ENCODE data around the gene RPL5. TPM values are rescaled to one million over a fixed set of nuclear protein-coding genes. Genes with fewer than 3 reads are reported as not detected.
"Not testable (repeated sequence)": the region's sequence is repeated elsewhere in the genome, so short reads cannot be mapped to it uniquely, and the experiment has no call there.

The RPL5 gene
- polyA plus RNA-seq: 2,734 TPM
- long read RNA-seq, donor 1, transcript RPL5-208 (8 exons, 1,085 nt): major isoform, 688 of 1,086 reads
- long read RNA-seq, donor 1, transcript RPL5-210 (7 exons, 896 nt): minor isoform, 7 of 1,086 reads
- long read RNA-seq, donor 1, transcript RPL5-205 (3 exons, 1,210 nt): minor isoform, 46 of 1,086 reads
- long read RNA-seq, donor 1, transcript RPL5-207 (2 exons, 271 nt): minor isoform, 16 of 1,086 reads
- long read RNA-seq, donor 1, partial matches to known transcripts: 302 of 1,086 reads
- long read RNA-seq, donor 1, other reads (novel, unspliced or antisense): 19 of 1,086 reads
- long read RNA-seq, donor 2, transcript RPL5-207 (2 exons, 271 nt): minor isoform, 64 of 2,136 reads
- long read RNA-seq, donor 2, transcript RPL5-205 (3 exons, 1,210 nt): minor isoform, 99 of 2,136 reads
- long read RNA-seq, donor 2, transcript RPL5-212 (4 exons, 733 nt): minor isoform, 34 of 2,136 reads
- long read RNA-seq, donor 2, transcript RPL5-208 (8 exons, 1,085 nt): major isoform, 1,164 of 2,136 reads
- long read RNA-seq, donor 2, partial matches to known transcripts: 724 of 2,136 reads
- long read RNA-seq, donor 2, other reads (novel, unspliced or antisense): 46 of 2,136 reads
- long read RNA-seq, donor 3: 0 reads
- long read RNA-seq, donor 4, transcript RPL5-208 (8 exons, 1,085 nt): major isoform, 118 of 230 reads
- long read RNA-seq, donor 4, transcript RPL5-205 (3 exons, 1,210 nt): minor isoform, 15 of 230 reads
- long read RNA-seq, donor 4, transcript RPL5-207 (2 exons, 271 nt): minor isoform, 6 of 230 reads
- long read RNA-seq, donor 4, partial matches to known transcripts: 90 of 230 reads
- long read RNA-seq, donor 4, other reads (novel, unspliced or antisense): 0 of 230 reads
- long read RNA-seq, donor 5, transcript RPL5-212 (4 exons, 733 nt): minor isoform, 7 of 955 reads
- long read RNA-seq, donor 5, transcript RPL5-208 (8 exons, 1,085 nt): major isoform, 589 of 955 reads
- long read RNA-seq, donor 5, transcript RPL5-205 (3 exons, 1,210 nt): minor isoform, 32 of 955 reads
- long read RNA-seq, donor 5, transcript RPL5-207 (2 exons, 271 nt): minor isoform, 24 of 955 reads
- long read RNA-seq, donor 5, partial matches to known transcripts: 278 of 955 reads
- long read RNA-seq, donor 5, other reads (novel, unspliced or antisense): 19 of 955 reads
- long read RNA-seq, donor 6, transcript RPL5-205 (3 exons, 1,210 nt): minor isoform, 222 of 2,124 reads
- long read RNA-seq, donor 6, transcript RPL5-208 (8 exons, 1,085 nt): major isoform, 745 of 2,124 reads
- long read RNA-seq, donor 6, transcript RPL5-207 (2 exons, 271 nt): minor isoform, 65 of 2,124 reads
- long read RNA-seq, donor 6, transcript RPL5-212 (4 exons, 733 nt): minor isoform, 23 of 2,124 reads
- long read RNA-seq, donor 6, partial matches to known transcripts: 1,006 of 2,124 reads
- long read RNA-seq, donor 6, other reads (novel, unspliced or antisense): 51 of 2,124 reads
- long read RNA-seq, donor 7, transcript RPL5-207 (2 exons, 271 nt): minor isoform, 21 of 788 reads
- long read RNA-seq, donor 7, transcript RPL5-208 (8 exons, 1,085 nt): major isoform, 331 of 788 reads
- long read RNA-seq, donor 7, transcript RPL5-205 (3 exons, 1,210 nt): minor isoform, 60 of 788 reads
- long read RNA-seq, donor 7, partial matches to known transcripts: 361 of 788 reads
- long read RNA-seq, donor 7, other reads (novel, unspliced or antisense): 9 of 788 reads
- long read RNA-seq, donor 8, transcript RPL5-207 (2 exons, 271 nt): minor isoform, 98 of 2,519 reads
- long read RNA-seq, donor 8, transcript RPL5-205 (3 exons, 1,210 nt): minor isoform, 134 of 2,519 reads
- long read RNA-seq, donor 8, transcript RPL5-208 (8 exons, 1,085 nt): major isoform, 1,150 of 2,519 reads
- long read RNA-seq, donor 8, transcript RPL5-212 (4 exons, 733 nt): minor isoform, 17 of 2,519 reads
- long read RNA-seq, donor 8, partial matches to known transcripts: 1,045 of 2,519 reads
- long read RNA-seq, donor 8, other reads (novel, unspliced or antisense): 59 of 2,519 reads
- long read RNA-seq, donor 9, transcript RPL5-212 (4 exons, 733 nt): minor isoform, 10 of 2,739 reads
- long read RNA-seq, donor 9, transcript RPL5-205 (3 exons, 1,210 nt): minor isoform, 180 of 2,739 reads
- long read RNA-seq, donor 9, transcript RPL5-208 (8 exons, 1,085 nt): major isoform, 792 of 2,739 reads
- long read RNA-seq, donor 9, transcript RPL5-207 (2 exons, 271 nt): minor isoform, 57 of 2,739 reads
- long read RNA-seq, donor 9, partial matches to known transcripts: 1,650 of 2,739 reads
- long read RNA-seq, donor 9, other reads (novel, unspliced or antisense): 37 of 2,739 reads
- long read RNA-seq, donor 10, transcript RPL5-205 (3 exons, 1,210 nt): minor isoform, 145 of 2,039 reads
- long read RNA-seq, donor 10, transcript RPL5-208 (8 exons, 1,085 nt): major isoform, 852 of 2,039 reads
- long read RNA-seq, donor 10, transcript RPL5-207 (2 exons, 271 nt): minor isoform, 50 of 2,039 reads
- long read RNA-seq, donor 10, transcript RPL5-212 (4 exons, 733 nt): minor isoform, 8 of 2,039 reads
- long read RNA-seq, donor 10, partial matches to known transcripts: 934 of 2,039 reads
- long read RNA-seq, donor 10, other reads (novel, unspliced or antisense): 40 of 2,039 reads
- long read RNA-seq, donor 11, transcript RPL5-205 (3 exons, 1,210 nt): minor isoform, 87 of 1,283 reads
- long read RNA-seq, donor 11, transcript RPL5-207 (2 exons, 271 nt): minor isoform, 43 of 1,283 reads
- long read RNA-seq, donor 11, transcript RPL5-208 (8 exons, 1,085 nt): major isoform, 584 of 1,283 reads
- long read RNA-seq, donor 11, transcript RPL5-212 (4 exons, 733 nt): minor isoform, 5 of 1,283 reads
- long read RNA-seq, donor 11, partial matches to known transcripts: 540 of 1,283 reads
- long read RNA-seq, donor 11, other reads (novel, unspliced or antisense): 17 of 1,283 reads

DNA sequence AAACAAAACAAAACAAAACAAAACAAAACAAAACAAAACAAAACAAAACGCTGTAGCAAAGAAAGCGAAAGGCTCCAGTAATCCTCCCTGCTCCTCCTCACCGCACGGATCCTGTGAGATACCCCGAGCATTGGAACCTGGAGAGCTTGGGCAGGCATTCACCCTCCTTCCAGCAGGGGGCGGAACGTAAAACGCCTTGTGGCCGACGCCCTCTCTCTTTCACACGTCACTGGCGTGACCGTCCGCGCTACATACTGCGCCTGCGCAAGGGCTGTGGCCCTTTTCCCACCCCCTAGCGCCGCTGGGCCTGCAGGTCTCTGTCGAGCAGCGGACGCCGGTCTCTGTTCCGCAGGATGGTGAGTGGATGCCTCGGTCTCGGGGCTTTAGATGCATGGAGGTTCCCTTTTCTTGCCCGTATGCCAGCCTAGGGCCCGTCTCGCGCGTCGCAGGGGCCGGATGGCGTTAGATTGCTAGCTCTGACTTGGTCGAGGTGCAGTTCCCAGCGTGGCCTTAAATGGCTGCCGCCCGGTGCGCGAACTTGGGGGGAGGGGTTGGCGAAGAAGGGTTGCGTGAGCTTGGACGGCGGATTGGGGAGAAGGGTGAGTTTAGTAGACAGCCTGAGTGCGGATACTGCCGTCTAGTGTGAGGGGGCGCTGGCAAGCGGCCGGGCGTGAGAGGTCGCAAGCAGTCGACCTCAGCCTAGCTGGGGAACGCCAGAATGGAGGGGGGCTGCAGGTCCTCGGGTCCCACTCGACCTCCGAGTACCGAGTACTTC, at the start of gene RPL5:
TSS of gene RPL5 (plus strand) at position 279 of the 775 bp plus-strand sequence. CDS start at position 354, 75 bp downstream.
- peak; percentile 99 for DNase-seq
- Histone ChIP-seq H3K36me3 (ENCODE audit: control insufficient read depth, insufficient read depth, low read length) (peaks cover 29% of the 10 kb centered on the region), H3K27me3 (ENCODE audit: control insufficient read depth, insufficient read depth, low read length) (no peaks in the 10 kb centered on the region), H3K4me1 (ENCODE audit: control insufficient read depth, insufficient read depth, low read length) (no peaks in the 10 kb centered on the region), H3K4me3 (ENCODE audit: low read length) (peak within 1 kb of the TSS; percentile 93), H3K27ac (ENCODE audit: low read length) (peak within 1 kb of the TSS; percentile 78), H3K9me3 (ENCODE audit: control insufficient read depth, low read depth, low read length) (no peaks in the 10 kb centered on the region)
- no CpG with 5 or more reads among the region's 57 CpGs for WGBS (ENCODE audit: insufficient coverage, low lambda C conversion rate)

DNA sequence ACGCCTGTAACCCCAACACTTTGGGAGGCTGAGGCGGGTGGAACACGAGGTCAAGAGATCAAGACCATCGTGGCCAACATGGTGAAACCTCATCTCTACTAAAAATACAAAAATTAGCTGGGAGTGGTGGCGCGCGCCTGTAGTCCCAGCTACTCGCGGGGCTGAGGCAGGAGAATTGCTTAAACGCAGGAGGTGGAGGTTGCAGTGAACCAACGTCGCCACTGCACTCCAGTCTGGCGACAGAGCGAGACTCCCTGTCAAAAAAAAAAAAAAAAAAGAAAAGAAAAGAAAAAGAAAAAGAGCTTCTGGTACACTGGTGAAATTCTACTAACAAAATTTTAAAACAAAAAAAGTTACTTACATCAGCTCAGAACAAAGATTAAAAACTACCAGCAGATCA, 48.3 kb upstream of the RPL5 start:
- H3K9me3 ChIP-seq (ENCODE audit: control insufficient read depth, low read depth, low read length); H3K27me3 ChIP-seq (ENCODE audit: control insufficient read depth, insufficient read depth, low read length); H3K36me3 ChIP-seq (ENCODE audit: control insufficient read depth, insufficient read depth, low read length): not testable (repeated sequence)
- 80% methylated on average over 1 of the region's 14 CpGs for WGBS (ENCODE audit: insufficient coverage, low lambda C conversion rate)
- Histone ChIP-seq H3K27ac (ENCODE audit: low read length) (peak overlapping the region; percentile 83), H3K4me1 (ENCODE audit: control insufficient read depth, insufficient read depth, low read length) (peaks cover 12% of the 10 kb centered on the region), H3K4me3 (ENCODE audit: low read length) (peak overlapping the region; percentile 87)
- peak in 1 of 2 donors; percentile 43 for DNase-seq

DNA sequence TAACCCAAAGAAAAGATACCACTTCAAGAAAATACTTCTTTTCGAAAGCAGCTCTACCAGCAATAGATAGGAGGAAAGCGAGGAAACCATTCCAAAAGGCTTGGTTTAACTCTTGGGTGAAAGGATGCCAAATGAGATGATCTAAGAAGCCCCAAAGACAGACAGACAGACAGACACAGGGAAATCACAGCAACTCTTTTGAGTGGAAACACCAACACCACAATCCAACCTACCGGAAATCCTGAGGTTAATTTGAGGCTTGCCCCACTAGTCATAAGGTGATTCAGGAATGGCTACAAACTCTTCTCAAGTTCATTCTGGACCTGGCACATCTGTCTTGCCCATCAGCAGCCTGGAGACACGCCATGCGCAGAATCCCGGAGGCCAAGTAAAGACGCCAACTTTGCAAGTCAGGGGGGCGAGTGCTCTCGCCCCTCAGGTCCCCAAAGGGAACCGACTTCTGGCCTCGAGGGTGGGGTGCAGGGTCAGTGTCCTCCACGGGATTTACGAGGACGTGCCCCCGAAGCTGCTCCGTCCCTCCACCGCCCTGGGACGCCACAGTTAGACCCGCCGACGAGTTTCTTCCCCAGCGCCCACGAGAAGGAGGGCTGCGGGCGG, 47.7 kb upstream of the RPL5 start:
- DNase-seq: peak in 1 of 2 donors; percentile 65
- H3K27ac ChIP-seq (ENCODE audit: low read length): peak overlapping the region; percentile 83
- peaks cover 12% of the 10 kb centered on the region for H3K4me1 ChIP-seq (ENCODE audit: control insufficient read depth, insufficient read depth, low read length)
- no peaks in the 10 kb centered on the region for H3K36me3 ChIP-seq (ENCODE audit: control insufficient read depth, insufficient read depth, low read length)
- 0% methylated on average over 1 of the region's 25 CpGs for WGBS (ENCODE audit: insufficient coverage, low lambda C conversion rate)
- H3K9me3 ChIP-seq (ENCODE audit: control insufficient read depth, low read depth, low read length): no peaks in the 10 kb centered on the region
- peak overlapping the region; percentile 87 for H3K4me3 ChIP-seq (ENCODE audit: low read length)
- no peaks in the 10 kb centered on the region for H3K27me3 ChIP-seq (ENCODE audit: control insufficient read depth, insufficient read depth, low read length)

DNA sequence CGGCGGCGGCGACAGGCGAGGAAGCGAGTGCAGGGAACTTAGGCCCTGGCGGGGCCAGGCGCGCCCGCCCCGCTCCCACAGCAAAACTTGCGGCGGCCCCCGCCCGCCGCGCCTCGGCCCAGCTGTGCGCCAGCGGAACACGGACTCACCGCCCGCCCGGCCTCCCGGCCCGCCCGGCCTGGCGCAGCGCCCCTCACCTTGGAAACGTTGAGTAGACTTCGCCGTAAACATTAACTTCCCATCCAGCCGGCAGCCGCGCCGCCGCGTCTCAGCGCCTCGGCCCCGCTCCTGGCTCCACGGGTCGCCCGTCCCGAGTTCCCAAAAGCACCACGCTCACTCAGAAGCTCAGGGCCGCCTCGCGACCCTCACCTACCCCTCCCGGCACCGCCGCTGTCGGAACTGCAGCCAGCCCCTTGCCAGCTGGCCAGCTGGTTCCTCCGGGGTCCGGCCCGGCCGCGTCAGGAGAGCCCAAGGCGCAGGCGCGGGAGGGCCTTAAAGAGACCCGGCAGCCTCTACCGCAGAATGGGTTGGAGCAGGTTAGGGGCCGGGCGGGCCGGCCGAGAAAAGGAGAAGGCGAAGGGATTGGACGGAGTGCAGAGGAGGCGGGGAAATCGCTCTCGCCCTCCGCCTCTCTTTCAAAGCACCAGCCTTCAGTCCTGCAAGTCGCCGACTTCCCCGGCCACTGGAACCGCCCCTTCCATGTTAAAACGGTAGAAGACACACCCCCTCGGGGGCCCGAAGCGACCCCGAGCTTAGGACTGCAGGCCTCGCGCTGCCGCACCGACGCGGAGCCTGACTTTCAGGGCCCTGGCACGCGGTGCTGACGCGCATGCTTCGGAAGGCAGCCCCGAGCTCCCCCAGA, 47.0 kb upstream of the RPL5 start, which contains the start of gene EVI5:
TSS of gene EVI5 (minus strand) at position 470 of the 862 bp plus-strand sequence. CDS start 48,562 bp downstream, outside the sequence.
- DNase-seq: peak; percentile 96 to 99
- WGBS (ENCODE audit: insufficient coverage, low lambda C conversion rate): no CpG with 5 or more reads among the region's 94 CpGs

DNA sequence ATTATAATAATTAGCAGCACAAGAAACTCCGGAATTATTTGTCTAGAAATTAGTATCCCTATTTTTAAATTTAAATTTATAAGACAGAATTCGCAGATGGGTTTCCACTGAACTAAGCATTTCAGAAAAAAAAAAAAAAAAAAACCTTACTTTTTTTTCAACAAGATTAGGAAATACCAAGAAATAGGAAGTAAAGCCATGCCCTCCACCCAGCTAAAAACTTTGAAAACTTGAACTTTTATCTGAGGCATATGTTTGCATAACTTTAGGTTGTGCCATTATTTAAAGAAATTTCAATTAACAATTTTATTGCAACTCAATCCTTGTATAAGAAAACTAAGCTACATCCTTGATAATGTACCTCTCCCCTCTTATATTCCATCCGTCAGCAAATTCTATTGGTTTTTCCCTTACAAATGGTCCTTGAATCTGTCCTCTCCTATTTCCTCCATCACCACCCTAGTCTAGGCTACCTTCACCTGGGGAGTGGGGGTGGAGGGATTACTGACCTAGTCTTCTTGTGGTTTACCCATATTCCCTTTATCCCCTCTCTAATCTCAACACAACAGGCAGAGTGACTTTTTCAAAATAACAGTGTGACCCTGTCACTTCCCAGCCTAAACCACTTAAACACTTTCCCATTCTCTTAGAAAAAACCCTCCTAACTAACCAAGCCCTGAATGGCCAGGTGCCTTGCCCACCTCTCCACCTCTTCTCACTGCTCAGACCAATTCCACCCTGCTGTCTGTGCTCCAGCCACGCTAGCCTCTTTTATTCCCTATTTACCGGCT, 45.5 kb upstream of the RPL5 start:
- Histone ChIP-seq H3K36me3 (ENCODE audit: control insufficient read depth, insufficient read depth, low read length) (no peaks in the 10 kb centered on the region), H3K9me3 (ENCODE audit: control insufficient read depth, low read depth, low read length) (no peaks in the 10 kb centered on the region), H3K4me3 (ENCODE audit: low read length) (no peak overlapping the region), H3K4me1 (ENCODE audit: control insufficient read depth, insufficient read depth, low read length) (peaks cover 8% of the 10 kb centered on the region), H3K27me3 (ENCODE audit: control insufficient read depth, insufficient read depth, low read length) (no peaks in the 10 kb centered on the region), H3K27ac (ENCODE audit: low read length) (no peak overlapping the region)
- WGBS (ENCODE audit: insufficient coverage, low lambda C conversion rate): 95% methylated on average over 4 of the region's 5 CpGs
- DNase-seq: no peak

More for the DNA sequence above, 47.0 kb upstream of the RPL5 start, which contains the start of gene EVI5:
- peak within 1 kb of the TSS; percentile 87 for H3K4me3 ChIP-seq (ENCODE audit: low read length)
- H3K9me3 ChIP-seq (ENCODE audit: control insufficient read depth, low read depth, low read length): no peaks in the 10 kb centered on the region
- H3K36me3 ChIP-seq (ENCODE audit: control insufficient read depth, insufficient read depth, low read length): no peaks in the 10 kb centered on the region
- peaks cover 11% of the 10 kb centered on the region for H3K4me1 ChIP-seq (ENCODE audit: control insufficient read depth, insufficient read depth, low read length)
- no peaks in the 10 kb centered on the region for H3K27me3 ChIP-seq (ENCODE audit: control insufficient read depth, insufficient read depth, low read length)
- H3K27ac ChIP-seq (ENCODE audit: low read length): peak within 1 kb of the TSS; percentile 83

DNA sequence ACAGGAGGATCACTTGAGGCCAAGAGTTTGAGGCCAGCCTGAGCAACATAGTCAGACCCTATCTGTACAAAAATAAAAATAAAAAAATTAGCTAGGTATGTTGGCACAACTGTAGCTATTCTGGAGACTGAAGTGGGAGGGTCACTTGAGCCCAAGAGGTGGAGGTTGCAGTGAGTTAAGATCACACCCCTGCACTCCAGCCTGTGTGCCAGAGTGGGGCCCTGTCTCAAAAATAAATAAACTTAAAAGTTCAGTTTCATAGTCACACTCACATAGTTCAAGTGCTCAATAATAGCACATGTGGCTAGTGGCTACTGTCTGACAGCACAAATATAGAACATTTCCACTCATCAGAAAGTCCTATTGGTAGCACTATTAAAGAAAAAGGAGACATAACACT, 41.8 kb upstream of the RPL5 start:
- DNase-seq: no peak
- no peaks in the 10 kb centered on the region for H3K36me3 ChIP-seq (ENCODE audit: control insufficient read depth, insufficient read depth, low read length)
- H3K27me3 ChIP-seq (ENCODE audit: control insufficient read depth, insufficient read depth, low read length): no peaks in the 10 kb centered on the region
- no peak overlapping the region for H3K27ac ChIP-seq (ENCODE audit: low read length)
- no peak overlapping the region for H3K4me3 ChIP-seq (ENCODE audit: low read length)
- peaks cover 3% of the 10 kb centered on the region for H3K4me1 ChIP-seq (ENCODE audit: control insufficient read depth, insufficient read depth, low read length)
- no peaks in the 10 kb centered on the region for H3K9me3 ChIP-seq (ENCODE audit: control insufficient read depth, low read depth, low read length)
